Chondrocyte (in vitro differentiated cells): ENCODE measurements around the gene DBET. TPM values are rescaled to one million over a fixed set of nuclear protein-coding genes. Genes with fewer than 3 reads are reported as not detected.
"Not testable (repeated sequence)": the region's sequence is repeated elsewhere in the genome, so short reads cannot be mapped to it uniquely, and the experiment has no call there.

Experiments
- DNase-seq: peaks from one replicate; pipeline ENCODE4 v3.0.0; 2021; ENCODE audit warnings: mixed read lengths, low spot score
- H3K27ac Mint-ChIP-seq: one replicate; pipeline ENCODE4 v1.8.0; 2021; ENCODE audit warnings: mild to moderate bottlenecking, moderate library complexity, mixed read lengths; ENCODE audit not compliant: unreplicated experiment
- H3K27me3 Mint-ChIP-seq: 2 replicates; pipeline ENCODE4 v1.8.0; 2021; ENCODE audit warnings: low read depth, mixed read lengths
- H3K36me3 Mint-ChIP-seq: 2 replicates; pipeline ENCODE4 v1.8.0; 2021; ENCODE audit warnings: low read depth, mixed read lengths
- H3K4me1 Mint-ChIP-seq: 2 replicates; pipeline ENCODE4 v1.8.0; 2021; ENCODE audit warnings: low read depth, mild to moderate bottlenecking, mixed read lengths
- H3K4me3 Mint-ChIP-seq: one replicate; pipeline ENCODE4 v1.8.0; 2021; ENCODE audit warnings: mild to moderate bottlenecking, moderate library complexity, mixed read lengths; ENCODE audit not compliant: unreplicated experiment
- H3K9me3 Mint-ChIP-seq: 2 replicates; pipeline ENCODE4 v1.8.0; 2021; ENCODE audit warnings: low read depth, mixed read lengths
- total RNA-seq: library from RNA; stranded (reverse); gene quantifications from 3 replicates; pipeline ENCODE4 v1.2.1, GENCODE V29; 2021
- TF ChIP-seq, protein P1 (sequence below): fragments of 200-600 bp; sonication (generic); IDR thresholded peaks from 2 replicates; pipeline ENCODE4 v1.5.0; 2021; ENCODE audit warnings: antibody characterized with exemption, mild to moderate bottlenecking, moderate library complexity

Gene DBET
- total RNA-seq, 1 donor from 2014 or later, result not detected

DNA sequence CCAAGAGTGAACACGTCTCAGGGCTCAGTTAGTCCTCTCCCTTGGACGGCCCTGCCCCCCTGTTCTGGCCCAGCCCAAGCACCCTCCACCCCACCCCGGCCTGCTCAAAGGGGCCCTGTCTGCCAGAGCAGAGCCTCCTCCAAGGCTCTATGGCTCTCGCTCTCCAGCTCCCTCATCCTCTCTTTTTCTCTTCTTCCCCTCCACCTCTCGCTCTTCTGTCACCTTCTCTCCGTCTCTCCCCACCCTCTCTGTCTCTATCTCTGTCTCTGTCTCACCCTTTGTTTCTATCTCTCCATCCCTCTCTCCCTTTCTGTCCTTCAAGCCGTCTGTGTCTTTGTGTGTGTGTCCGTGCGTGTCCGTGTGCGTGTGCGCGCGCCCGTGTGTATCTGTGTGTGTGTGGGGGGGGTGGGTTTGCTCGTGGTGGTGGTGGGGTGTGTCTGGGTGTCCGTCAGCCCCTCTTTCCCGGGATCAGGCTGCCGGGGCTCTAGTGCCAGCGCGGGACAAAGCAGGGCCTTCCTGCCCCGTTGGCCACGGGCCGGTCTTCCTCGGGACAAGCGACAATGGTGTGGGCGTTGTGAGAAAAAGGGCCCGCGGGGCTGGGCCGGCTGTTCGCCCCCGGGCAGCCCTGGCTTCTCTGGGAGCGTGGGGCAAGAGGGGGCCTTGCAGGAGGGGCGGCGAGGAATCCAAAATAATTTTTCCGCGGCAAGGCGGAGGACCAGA is 45.9 kb upstream of the DBET start:
- DNase-seq, result no peak
- H3K4me3 Mint-ChIP-seq, result no peak overlapping the region
- H3K36me3 Mint-ChIP-seq, result peaks cover 1% of the 10 kb centered on the region

DNA sequence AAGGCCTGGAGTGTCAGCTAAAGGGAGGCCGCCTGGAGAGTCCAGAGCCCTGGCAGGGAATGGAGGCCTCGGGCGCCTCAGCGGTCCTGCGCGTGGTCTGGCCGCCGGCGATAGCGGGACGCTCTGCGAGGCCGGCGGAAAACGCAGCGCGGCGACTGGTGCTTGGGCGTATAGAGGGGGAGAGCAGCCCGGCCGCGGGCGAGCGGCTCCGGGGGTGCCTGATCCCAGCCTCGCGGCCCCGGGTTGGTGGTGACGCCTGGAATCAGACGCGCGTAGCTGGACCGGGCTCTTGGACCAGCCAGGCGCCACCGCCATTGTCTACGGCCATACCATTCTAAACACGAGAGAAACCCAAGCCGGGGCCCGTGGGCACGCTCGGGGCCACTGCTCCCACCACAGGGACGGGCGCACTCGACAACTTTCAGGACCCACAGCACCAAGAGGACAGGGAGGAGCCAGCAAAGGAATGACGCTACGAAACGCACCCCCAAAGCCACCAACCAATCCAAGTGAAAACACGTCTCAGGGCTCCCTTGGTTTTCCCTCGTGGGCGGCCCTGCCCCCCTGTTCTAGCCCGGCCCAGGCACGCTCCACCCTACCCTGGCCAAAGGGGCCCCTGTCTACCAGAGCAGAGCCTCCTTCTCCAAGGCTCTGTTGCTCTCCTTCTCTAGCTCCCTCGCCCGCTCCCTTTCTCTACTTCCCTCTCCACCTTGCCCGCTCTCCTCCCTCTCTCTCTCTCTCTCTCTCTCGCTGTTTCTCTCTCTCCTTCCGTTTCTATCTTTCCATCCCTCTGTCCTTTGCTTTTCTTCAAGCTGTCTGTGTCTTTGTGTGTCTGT is 45.1 kb upstream of the DBET start:
- Mint-ChIP-seq H3K9me3 (peaks cover 22% of the 10 kb centered on the region), H3K27me3 (no peaks in the 10 kb centered on the region), H3K27ac (no peak overlapping the region), H3K36me3 (peaks cover 1% of the 10 kb centered on the region), H3K4me3 (no peak overlapping the region), H3K4me1 (no peaks in the 10 kb centered on the region)
- TF ChIP-seq, protein P1, sequence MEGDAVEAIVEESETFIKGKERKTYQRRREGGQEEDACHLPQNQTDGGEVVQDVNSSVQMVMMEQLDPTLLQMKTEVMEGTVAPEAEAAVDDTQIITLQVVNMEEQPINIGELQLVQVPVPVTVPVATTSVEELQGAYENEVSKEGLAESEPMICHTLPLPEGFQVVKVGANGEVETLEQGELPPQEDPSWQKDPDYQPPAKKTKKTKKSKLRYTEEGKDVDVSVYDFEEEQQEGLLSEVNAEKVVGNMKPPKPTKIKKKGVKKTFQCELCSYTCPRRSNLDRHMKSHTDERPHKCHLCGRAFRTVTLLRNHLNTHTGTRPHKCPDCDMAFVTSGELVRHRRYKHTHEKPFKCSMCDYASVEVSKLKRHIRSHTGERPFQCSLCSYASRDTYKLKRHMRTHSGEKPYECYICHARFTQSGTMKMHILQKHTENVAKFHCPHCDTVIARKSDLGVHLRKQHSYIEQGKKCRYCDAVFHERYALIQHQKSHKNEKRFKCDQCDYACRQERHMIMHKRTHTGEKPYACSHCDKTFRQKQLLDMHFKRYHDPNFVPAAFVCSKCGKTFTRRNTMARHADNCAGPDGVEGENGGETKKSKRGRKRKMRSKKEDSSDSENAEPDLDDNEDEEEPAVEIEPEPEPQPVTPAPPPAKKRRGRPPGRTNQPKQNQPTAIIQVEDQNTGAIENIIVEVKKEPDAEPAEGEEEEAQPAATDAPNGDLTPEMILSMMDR, result no peak
- DNase-seq, result peak; percentile 90

More for the DNA sequence above, 45.9 kb upstream of the DBET start:
- TF ChIP-seq, protein P1, result no peak
- no peaks in the 10 kb centered on the region for H3K4me1 Mint-ChIP-seq
- peaks cover 27% of the 10 kb centered on the region for H3K9me3 Mint-ChIP-seq
- no peaks in the 10 kb centered on the region for H3K27me3 Mint-ChIP-seq
- H3K27ac Mint-ChIP-seq, result no peak overlapping the region

DNA sequence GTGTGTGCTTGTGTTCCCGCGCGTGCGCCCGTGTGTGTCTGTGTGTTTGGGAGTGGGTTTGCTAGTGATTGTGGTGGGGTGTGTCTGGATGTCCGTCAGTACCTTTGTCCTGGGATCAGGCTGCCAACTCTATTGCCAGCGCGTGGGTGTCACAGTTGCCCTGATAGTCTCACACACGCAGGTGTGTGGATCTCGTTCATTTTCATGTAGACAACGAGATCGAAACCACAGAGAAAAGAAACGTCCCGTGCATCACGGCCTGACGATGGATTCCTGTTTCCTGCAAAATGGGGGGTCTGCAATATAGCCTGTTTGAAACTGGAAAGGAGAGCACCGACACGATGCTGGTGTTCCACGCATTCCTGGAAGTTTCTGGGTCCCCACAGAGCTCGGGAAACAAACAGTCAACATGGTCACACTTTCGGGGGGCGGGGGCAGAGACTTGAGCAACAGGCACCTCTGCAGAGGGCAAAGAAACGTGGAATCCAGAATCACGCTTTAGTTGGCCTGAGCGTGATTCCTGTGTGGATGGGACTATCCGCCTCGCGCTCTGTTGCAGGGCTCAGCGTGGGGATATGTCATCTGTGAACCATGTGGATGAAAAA is 44.3 kb upstream of the DBET start:
- not testable (repeated sequence) for H3K27ac Mint-ChIP-seq, H3K27me3 Mint-ChIP-seq, H3K36me3 Mint-ChIP-seq, H3K4me1 Mint-ChIP-seq, DNase-seq, H3K4me3 Mint-ChIP-seq
- H3K9me3 Mint-ChIP-seq, result peaks cover 22% of the 10 kb centered on the region

DNA sequence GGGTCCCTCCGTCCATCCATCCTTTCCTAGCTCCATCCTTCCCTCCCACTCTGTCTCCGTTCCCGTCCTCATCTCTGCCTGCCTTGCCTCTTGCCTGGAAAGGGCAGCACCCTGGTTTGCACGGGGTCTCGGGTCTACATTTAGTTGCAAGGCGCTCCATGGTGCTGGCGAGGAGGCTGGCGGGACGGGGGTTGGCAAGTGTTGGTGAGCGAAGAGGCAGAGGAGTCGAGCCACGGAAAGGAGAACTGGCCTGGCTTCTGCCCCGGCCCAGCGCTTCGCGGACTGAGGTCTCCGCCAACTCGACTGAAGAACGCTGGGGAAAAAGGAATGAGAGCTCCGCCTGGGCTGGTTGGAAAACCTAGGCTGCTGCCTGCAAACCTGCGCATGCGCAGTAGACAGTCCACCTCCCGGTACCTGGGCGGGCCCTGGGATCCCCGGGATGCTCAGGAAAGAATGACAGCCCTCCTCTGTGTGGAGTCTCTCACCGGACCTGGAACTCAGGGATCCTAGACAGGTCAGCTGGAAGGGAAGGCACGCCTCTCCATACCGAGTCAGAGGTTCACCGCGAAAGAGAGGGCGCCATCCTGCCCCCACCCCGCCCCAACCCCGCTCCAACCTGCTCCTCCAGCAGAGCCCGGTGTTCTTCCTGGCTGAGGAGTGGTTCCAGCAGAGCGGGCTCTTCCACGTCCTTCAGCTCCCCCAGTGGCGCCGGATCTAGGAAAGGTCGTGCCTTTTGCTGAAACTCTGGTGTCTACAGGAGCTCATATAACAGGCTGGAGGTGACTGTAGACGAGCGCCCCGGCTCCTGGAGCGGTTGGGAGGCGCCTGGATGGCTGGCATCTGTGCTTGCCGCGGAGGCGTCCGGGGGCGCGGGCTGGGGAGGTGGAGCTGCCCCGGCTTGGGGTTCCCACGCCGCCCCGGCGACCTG is 43.2 kb upstream of the DBET start:
- H3K9me3 Mint-ChIP-seq, result peaks cover 22% of the 10 kb centered on the region
- H3K27me3 Mint-ChIP-seq, result no peaks in the 10 kb centered on the region
- H3K4me1 Mint-ChIP-seq, result no peaks in the 10 kb centered on the region
- no peak overlapping the region for H3K4me3 Mint-ChIP-seq
- no peak overlapping the region for H3K27ac Mint-ChIP-seq
- DNase-seq, result no peak
- H3K36me3 Mint-ChIP-seq, result peaks cover 1% of the 10 kb centered on the region
- TF ChIP-seq, protein P1, result no peak

DNA sequence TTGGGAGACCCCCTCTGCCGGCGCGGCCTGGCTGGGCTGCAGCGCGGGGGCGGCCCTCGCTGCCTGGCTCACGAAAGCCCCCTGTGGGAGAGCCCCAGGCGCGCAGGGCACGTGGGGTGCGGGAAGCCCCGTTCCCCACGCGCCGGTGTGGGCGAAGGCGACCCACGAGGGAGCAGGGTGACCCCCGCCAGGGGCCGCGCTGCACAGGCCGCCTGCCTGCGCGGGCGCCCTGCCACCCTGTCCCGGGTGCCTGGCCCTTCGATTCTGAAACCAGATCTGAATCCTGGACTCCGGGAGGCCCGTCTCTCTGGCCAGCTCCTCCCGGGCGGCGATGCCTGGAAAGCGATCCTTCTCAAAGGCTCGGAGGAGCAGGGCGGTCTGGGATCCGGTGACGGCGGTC is 42.3 kb upstream of the DBET start:
- not testable (repeated sequence) for DNase-seq, H3K27ac Mint-ChIP-seq, H3K4me1 Mint-ChIP-seq, H3K4me3 Mint-ChIP-seq, H3K27me3 Mint-ChIP-seq, H3K36me3 Mint-ChIP-seq
- H3K9me3 Mint-ChIP-seq, result peaks cover 18% of the 10 kb centered on the region

DNA sequence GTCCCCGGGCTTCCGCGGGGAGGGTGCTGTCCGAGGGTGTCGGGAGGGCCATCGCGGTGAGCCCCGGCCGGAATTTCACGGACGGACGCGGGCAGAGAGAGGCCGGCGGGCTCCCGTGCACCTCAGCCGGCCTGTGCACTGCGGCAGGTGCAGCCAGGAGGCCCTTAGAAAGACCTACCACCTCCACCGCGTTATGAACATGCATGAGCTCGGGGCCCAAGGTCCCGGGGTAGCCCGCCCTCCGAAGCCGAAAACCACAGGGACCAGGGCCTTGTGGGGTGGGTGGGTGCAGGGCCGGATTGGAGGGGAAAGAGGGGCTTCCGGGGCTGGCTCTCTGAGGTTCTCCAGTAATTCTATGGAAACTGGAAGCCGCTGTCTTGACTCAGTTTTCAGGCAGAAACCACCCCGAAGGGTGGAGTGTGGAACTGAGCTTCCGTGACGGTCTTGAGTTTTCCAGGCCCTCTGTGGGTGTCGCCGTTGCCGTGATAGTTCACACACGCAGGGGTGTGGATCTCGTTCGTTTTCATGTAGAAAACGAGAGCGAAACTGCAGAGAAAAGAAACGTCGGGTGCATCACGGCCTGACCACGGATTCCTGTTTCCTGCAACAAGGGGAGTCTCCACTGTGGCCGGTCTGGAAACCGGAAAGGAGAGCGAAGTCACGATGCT is 41.6 kb upstream of the DBET start:
- H3K4me1 Mint-ChIP-seq, H3K36me3 Mint-ChIP-seq, H3K27me3 Mint-ChIP-seq, H3K4me3 Mint-ChIP-seq, H3K27ac Mint-ChIP-seq: not testable (repeated sequence)
- H3K9me3 Mint-ChIP-seq, result peaks cover 17% of the 10 kb centered on the region
- DNase-seq, result peak; percentile 97

DNA sequence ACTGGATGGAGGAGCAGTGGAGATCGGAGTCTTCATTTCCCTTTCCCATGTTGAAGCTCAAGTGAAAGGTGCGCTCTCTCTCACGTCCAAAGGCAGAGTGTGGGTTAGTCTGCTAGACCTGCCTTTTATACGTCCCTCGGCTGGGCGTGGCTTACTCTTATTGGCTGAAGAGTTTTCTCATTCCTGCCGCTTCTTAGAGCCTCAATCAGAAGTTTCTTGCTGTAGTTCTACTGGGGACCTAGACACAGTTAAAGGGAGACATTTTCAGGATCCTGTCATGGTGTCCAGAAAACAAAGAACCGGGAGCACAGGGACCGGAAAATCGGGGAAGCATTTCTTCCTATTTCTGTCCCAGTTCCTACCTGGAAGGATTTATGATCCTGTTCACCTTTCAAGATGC is 37.1 kb upstream of the DBET start, which contains the start of gene FRG2:
FRG2 (minus strand) TSS at position 101 of the 400 bp plus-strand sequence; CDS start at position 49, 52 bp downstream.
- not testable (repeated sequence) for H3K9me3 Mint-ChIP-seq, DNase-seq, H3K27me3 Mint-ChIP-seq, H3K27ac Mint-ChIP-seq, H3K4me3 Mint-ChIP-seq, H3K4me1 Mint-ChIP-seq, H3K36me3 Mint-ChIP-seq

DNA sequence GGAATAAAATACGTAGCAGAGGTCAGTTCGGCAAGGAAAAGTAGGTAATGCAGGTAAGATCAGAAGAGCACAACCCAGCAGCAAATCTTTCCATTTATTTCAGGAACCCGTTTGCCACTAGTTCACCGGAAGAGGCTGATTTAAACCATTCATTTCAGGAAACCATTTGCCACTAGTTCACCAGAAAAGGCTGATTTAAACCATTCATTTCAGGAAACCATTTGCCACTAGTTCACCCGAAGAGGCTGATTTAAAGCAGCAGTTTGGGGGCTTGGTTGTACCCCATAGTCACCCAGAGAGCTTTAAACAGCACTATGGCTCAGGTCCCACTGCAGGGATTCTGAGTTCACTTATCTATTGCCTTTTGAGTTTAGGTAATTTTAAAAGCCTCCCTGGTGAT is 33.0 kb upstream of the DBET start:
- H3K4me1 Mint-ChIP-seq, DNase-seq, H3K36me3 Mint-ChIP-seq, H3K4me3 Mint-ChIP-seq, H3K27me3 Mint-ChIP-seq, H3K9me3 Mint-ChIP-seq, H3K27ac Mint-ChIP-seq: not testable (repeated sequence)
